ENCODE data around the gene CYSRT1. TPM values are rescaled to one million over a fixed set of nuclear protein-coding genes. Genes with fewer than 3 reads are reported as not detected.

Gene CYSRT1
- total and polyA plus RNA-seq, 2 donors (not counting 1 experiment from before 2014, with no cell fraction given): 0.22 to 0.51 TPM

DNA sequence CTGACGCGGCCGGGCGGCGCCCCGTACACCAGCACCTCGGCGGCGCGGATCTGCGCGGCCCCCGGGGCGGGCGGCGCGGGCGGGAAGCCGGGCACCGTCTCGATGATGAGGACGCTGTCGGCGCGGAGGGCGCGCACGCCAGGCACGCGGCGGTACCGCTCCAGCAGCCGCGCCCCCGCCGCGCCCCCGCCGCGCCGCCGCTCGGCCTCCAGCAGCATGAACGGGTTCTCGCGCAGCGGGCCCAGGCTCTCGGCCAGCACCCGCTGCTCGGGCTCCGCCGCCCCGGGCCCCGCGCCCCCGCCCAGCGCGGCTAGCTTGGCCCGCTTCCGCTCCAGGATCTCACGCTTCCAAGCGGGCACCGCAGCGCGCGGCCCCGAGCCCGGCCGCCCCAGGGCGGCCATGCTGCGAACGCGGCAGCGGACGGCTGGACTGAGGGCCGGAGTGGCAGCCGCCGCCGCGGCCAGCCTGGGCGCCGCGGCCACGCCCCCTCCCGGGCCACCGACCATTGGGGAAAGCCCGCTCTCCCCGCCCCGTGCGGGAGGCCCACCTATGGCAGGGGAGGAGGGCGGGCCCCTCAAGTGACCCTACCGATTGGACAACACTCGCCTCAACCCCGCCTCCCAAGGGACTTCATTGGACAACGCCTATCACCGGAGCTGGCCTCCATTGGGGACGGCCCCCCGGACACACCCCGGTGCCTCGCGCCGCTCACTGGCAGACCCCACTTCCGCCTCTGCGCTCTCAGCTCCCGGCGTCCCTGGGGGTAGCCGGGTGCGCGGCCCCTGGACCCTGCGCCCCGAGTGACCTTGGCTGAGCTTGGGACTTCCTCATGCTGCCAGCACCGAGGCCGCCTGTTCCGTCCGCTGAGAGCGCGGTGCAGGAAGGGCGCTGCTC, 24.4 kb upstream of the CYSRT1 start, which contains the start of gene TPRN:
Gene TPRN, minus strand, starts transcription at position 431 of the 894 bp plus-strand sequence. Its CDS starts 30 bp downstream, at position 401.
- peak within 1 kb of the TSS; percentile 78 to 89 for H3K27ac ChIP-seq (ENCODE audit: low read length in 2 of 2)
- Mint-ChIP-seq H3K27ac (peak within 1 kb of the TSS; percentile 90), H3K9me3 (ENCODE audit: insufficient read depth) (no peaks in the 10 kb centered on the region), H3K4me3 (peak within 1 kb of the TSS; percentile 88), H3K27me3 (no peaks in the 10 kb centered on the region), H3K4me1 (peaks cover 29% of the 10 kb centered on the region)
- under 1% methylated on average over 118 of the region's 118 CpGs for WGBS (ENCODE audit: insufficient coverage)
- H3K79me2 ChIP-seq (ENCODE audit: control insufficient read depth, insufficient read depth, low read length): peaks cover 79% of the 10 kb centered on the region
- peak within 1 kb of the TSS; percentile 12 to 80 (median 75) for H3K4me3 ChIP-seq (ENCODE audit: control extremely low read depth in 1 of 5, extremely low read depth in 1 of 5, insufficient read depth in 1 of 5, low read depth in 2 of 5, low read length in 4 of 5)
- DNase-seq (peak; percentile 99), ATAC-seq (ENCODE audit: low read depth) (peak; percentile 95)
- ChIA-PET CTCF (interaction anchor here (0.7 to 3.3 kb wide), 6 partner anchors 12 to 394 kb away, joined by 3 to 13 read pairs (median 4); partner anchors contain the start of genes ANAPC2 and SSNA1), POLR2A (interaction anchor here (0.6 to 2.0 kb wide), 9 partner anchors 11 to 154 kb away, joined by 3 to 15 read pairs (median 5); partner anchors contain the start of gene TUBB4B)
- H3K9ac ChIP-seq (ENCODE audit: low read length): peak within 1 kb of the TSS; percentile 81
- TF ChIP-seq EZH2 (IDR thresholded peaks at IDR 0.05; ENCODE audit: borderline replicate concordance, insufficient read depth, low read depth, low read length, poor library complexity, severe bottlenecking) (no peak), CTCF (IDR thresholded peaks at IDR 0.05) (no peak)
- intact Hi-C loops (cut with micrococcal nuclease): loop anchor here (1.0 to 10.0 kb wide), 8 partner anchors 12 to 316 kb away; partner anchors contain the start of genes ANAPC2, NELFB, SAPCD2 and SSNA1
- peaks cover 0 to 5% of the 10 kb centered on the region in 2 experiments for H3K36me3 ChIP-seq (replicated peaks in 1 of 2; ENCODE audit: control extremely low read depth in 1 of 2, control insufficient read depth in 1 of 2, extremely low read depth in 1 of 2, insufficient read depth in 2 of 2, low read length in 1 of 2)
- no peaks in the 10 kb centered on the region for H3K9me3 ChIP-seq (ENCODE audit: control extremely low read depth in 1 of 3, control insufficient read depth in 2 of 3, insufficient read depth in 1 of 3, low read length in 2 of 3)
- H3K4me2 ChIP-seq (replicated peaks; ENCODE audit: low read depth, low read length, poor library complexity, severe bottlenecking): peak within 1 kb of the TSS; percentile 96
- peak within 1 kb of the TSS; percentile 85 for H2AFZ ChIP-seq (ENCODE audit: insufficient read depth, low read depth, low read length, poor library complexity, severe bottlenecking)
- peaks cover 31 to 41% of the 10 kb centered on the region in 2 donors for H3K4me1 ChIP-seq (ENCODE audit: control insufficient read depth in 2 of 2, insufficient read depth in 2 of 2, low read length in 2 of 2)
- H4K20me1 ChIP-seq (ENCODE audit: control insufficient read depth, insufficient read depth, low read length, poor library complexity, severe bottlenecking): peaks cover 45% of the 10 kb centered on the region
- peaks cover 0 to 6% (median 0%) of the 10 kb centered on the region in 4 experiments for H3K27me3 ChIP-seq (replicated peaks in 1 of 4; ENCODE audit: control extremely low read depth in 1 of 4, control insufficient read depth in 3 of 4, insufficient read depth in 4 of 4, low read length in 3 of 4)
